Panc1 (cell line): ENCODE results near the gene TP73. TPM values are rescaled to one million over a fixed set of nuclear protein-coding genes. Genes with fewer than 3 reads are reported as not detected.

Experiments
- ATAC-seq: fragments of 200-7000 bp; cut with Tn5 transposase; 2 replicates; pipeline ENCODE4 v1.9.1; 2020; ENCODE audit warnings: mild to moderate bottlenecking, moderate library complexity
- BruUV-seq: library from RNA; stranded (reverse); fragments of 400-500 nt; replicated peaks from 2 replicates; lab custom pipeline; 2021; lab: Mats Ljungman, UMichigan
- CTCF ChIA-PET: fragments of 300-600 bp; sonication (Branson Sonifier 250); formaldehyde crosslinking; loops from one replicate; lab custom pipeline; 2022; ENCODE audit warnings: antibody characterized with exemption; lab: Charles Lee
- POLR2A ChIA-PET: fragments of 300-600 bp; sonication (Branson Sonifier 250); formaldehyde crosslinking; loops from one replicate; lab custom pipeline; 2022; ENCODE audit warnings: antibody characterized with exemption; lab: Charles Lee
- DNase-seq: peaks from one replicate; pipeline ENCODE4 v3.0.0-alpha.2; 2010; ENCODE audit warnings: low read depth, low spot score
- H3K27ac ChIP-seq: 2 replicates; pipeline ENCODE4 v1.5.1; 2011; ENCODE audit warnings: mild to moderate bottlenecking, low read length, inconsistent platforms
- H3K27me3 ChIP-seq: fragments of 200-500 bp; sonication (Bioruptor generic); 2 replicates; pipeline ENCODE4 v1.6.0; 2014; ENCODE audit warnings: low read length, inconsistent platforms; ENCODE audit not compliant: control insufficient read depth, insufficient read depth
- H3K36me3 ChIP-seq: fragments of 200-500 bp; sonication (Bioruptor generic); 2 replicates; pipeline ENCODE4 v1.5.1; 2014; ENCODE audit warnings: inconsistent platforms, mild to moderate bottlenecking, low read length, moderate library complexity; ENCODE audit not compliant: control insufficient read depth, insufficient read depth
- H3K4me1 ChIP-seq: 2 replicates; pipeline ENCODE4 v1.5.1; 2011; ENCODE audit warnings: inconsistent platforms, mild to moderate bottlenecking, low read length, moderate library complexity; ENCODE audit not compliant: control insufficient read depth, insufficient read depth
- H3K4me3 ChIP-seq, 2 experiments: 2 replicates each; pipeline ENCODE4 v1.5.1; 2011 to 2012; ENCODE audit warnings: low read depth in 2 of 2, low read length in 2 of 2, mild to moderate bottlenecking in 2 of 2, inconsistent platforms in 1 of 2, moderate library complexity in 1 of 2
- H3K9me3 ChIP-seq: fragments of 200-500 bp; sonication (Bioruptor generic); 2 replicates; pipeline ENCODE4 v1.5.1; 2014; ENCODE audit warnings: low read depth, mild to moderate bottlenecking, inconsistent platforms, low read length, moderate library complexity; ENCODE audit not compliant: control insufficient read depth, insufficient read depth
- CTCF ChIP-seq: fragments of 450-650 bp; IDR thresholded peaks from 2 replicates; pipeline ENCODE4 v1.5.1; 2017; ENCODE audit warnings: mild to moderate bottlenecking
- POLR2AphosphoS5 ChIP-seq: IDR thresholded peaks from 2 replicates; pipeline ENCODE4 v1.6.1; 2012; ENCODE audit warnings: mild to moderate bottlenecking, low read depth, low read length, moderate library complexity
- SIN3A ChIP-seq: IDR thresholded peaks from 2 replicates; pipeline ENCODE4 v1.6.1; 2012; ENCODE audit warnings: low read depth, mild to moderate bottlenecking, low read length, moderate library complexity, borderline replicate concordance; ENCODE audit not compliant: insufficient read depth
- TCF7L2 ChIP-seq: IDR thresholded peaks from 2 replicates; pipeline ENCODE4 v1.6.1; 2011; ENCODE audit warnings: mild to moderate bottlenecking, low read depth, low read length, inconsistent platforms
- in situ Hi-C: cut with HindIII; loops from 2 replicates; pipeline ENCODE4 v1.10.0; 2016; ENCODE audit warnings: low sequenced_read_pairs, low pct_unique_long_range_greater_than_20kb
- intact Hi-C: fragments of 100-400 bp; cut with micrococcal nuclease; formaldehyde crosslinking; loops from one replicate; pipeline ENCODE4 v1.10.0; 2022; ENCODE audit not compliant: unreplicated experiment
- total RNA-seq: library from RNA; stranded (reverse); gene quantifications from one replicate; pipeline ENCODE4 v1.2.1, GENCODE V29; 2021; ENCODE audit not compliant: unreplicated experiment
- TF ChIP-seq, protein P1 (sequence below), 2 experiments: IDR thresholded peaks; 2 replicates each; pipeline ENCODE4 v1.6.1; 2011 to 2012; ENCODE audit warnings: low read depth in 2 of 2, control low read depth in 1 of 2, low read length in 1 of 2, mild to moderate bottlenecking in 1 of 2, moderate library complexity in 1 of 2; ENCODE audit not compliant: insufficient read depth in 1 of 2

TP73 gene
- total RNA-seq, 1 experiment from 2014 or later: 4.7 TPM

DNA sequence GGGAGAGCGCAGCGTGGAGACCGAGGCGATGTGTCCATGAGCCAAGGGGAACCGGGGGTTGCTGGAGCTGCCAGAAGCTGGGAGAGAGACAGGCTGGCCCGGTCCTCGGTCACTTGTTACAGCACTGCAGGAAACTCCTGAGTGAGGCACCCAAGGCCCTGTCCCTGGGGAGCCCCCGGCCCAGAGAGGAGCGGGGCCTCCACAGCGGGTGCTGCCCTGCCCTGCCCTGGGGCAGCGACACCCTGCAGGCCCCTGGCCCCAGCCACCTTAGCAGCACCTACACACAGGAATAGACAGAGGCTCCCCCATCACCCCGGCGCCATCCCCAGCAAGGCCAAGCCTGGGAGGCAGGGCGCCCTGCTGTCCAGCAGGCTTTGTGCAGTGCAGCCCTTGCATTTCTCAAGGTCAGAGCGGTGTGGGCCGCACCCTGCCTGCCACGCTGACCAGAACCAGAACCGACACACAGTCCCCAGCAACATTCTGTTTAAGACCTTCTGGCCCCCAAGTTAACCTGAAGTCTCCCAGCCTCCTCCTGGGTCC is 34.4 kb upstream of the TP73 start:
- Histone ChIP-seq H3K27me3 (no peaks in the 10 kb centered on the region), H3K36me3 (no peaks in the 10 kb centered on the region), H3K9me3 (no peaks in the 10 kb centered on the region), H3K27ac (no peak overlapping the region), H3K4me3 (no peak overlapping the region), H3K4me1 (peaks cover 20% of the 10 kb centered on the region)
- intact Hi-C loops: loop anchor here (2.0 kb wide), 1 partner anchor 165 kb away; no protein-coding TSS in a partner anchor
- ChIA-PET POLR2A (no interaction called here), CTCF (interaction anchor here (1.0 to 1.4 kb wide), 4 partner anchors 51 to 165 kb away, joined by 3 to 8 read pairs (median 6); no protein-coding TSS in a partner anchor)
- no TSS peak for BruUV-seq
- TF ChIP-seq TCF7L2: no peak
- in situ Hi-C loops: no loop called here
- ATAC-seq (no peak), DNase-seq (no peak)

GRCh38 chr1:3618531-3618880 is 33.8 kb upstream of the TP73 start:
- Histone ChIP-seq H3K27ac (no peak overlapping the region), H3K36me3 (no peaks in the 10 kb centered on the region), H3K9me3 (no peaks in the 10 kb centered on the region), H3K4me3 (no peak overlapping the region), H3K27me3 (no peaks in the 10 kb centered on the region), H3K4me1 (peaks cover 17% of the 10 kb centered on the region)
- BruUV-seq: no TSS peak
- ATAC-seq: peak; percentile 20; the same call in 1 of the 2 replicates
- no peak for DNase-seq
- CTCF ChIA-PET: interaction anchor here (0.9 to 2.2 kb wide), 8 partner anchors 20 to 166 kb away, joined by 3 to 24 read pairs (median 10); no protein-coding TSS in a partner anchor
- in situ Hi-C loops: no loop called here
- no peak for TF ChIP-seq TCF7L2
- TF ChIP-seq CTCF: no peak
- TF ChIP-seq, protein P1, sequence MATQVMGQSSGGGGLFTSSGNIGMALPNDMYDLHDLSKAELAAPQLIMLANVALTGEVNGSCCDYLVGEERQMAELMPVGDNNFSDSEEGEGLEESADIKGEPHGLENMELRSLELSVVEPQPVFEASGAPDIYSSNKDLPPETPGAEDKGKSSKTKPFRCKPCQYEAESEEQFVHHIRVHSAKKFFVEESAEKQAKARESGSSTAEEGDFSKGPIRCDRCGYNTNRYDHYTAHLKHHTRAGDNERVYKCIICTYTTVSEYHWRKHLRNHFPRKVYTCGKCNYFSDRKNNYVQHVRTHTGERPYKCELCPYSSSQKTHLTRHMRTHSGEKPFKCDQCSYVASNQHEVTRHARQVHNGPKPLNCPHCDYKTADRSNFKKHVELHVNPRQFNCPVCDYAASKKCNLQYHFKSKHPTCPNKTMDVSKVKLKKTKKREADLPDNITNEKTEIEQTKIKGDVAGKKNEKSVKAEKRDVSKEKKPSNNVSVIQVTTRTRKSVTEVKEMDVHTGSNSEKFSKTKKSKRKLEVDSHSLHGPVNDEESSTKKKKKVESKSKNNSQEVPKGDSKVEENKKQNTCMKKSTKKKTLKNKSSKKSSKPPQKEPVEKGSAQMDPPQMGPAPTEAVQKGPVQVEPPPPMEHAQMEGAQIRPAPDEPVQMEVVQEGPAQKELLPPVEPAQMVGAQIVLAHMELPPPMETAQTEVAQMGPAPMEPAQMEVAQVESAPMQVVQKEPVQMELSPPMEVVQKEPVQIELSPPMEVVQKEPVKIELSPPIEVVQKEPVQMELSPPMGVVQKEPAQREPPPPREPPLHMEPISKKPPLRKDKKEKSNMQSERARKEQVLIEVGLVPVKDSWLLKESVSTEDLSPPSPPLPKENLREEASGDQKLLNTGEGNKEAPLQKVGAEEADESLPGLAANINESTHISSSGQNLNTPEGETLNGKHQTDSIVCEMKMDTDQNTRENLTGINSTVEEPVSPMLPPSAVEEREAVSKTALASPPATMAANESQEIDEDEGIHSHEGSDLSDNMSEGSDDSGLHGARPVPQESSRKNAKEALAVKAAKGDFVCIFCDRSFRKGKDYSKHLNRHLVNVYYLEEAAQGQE (IDR thresholded peaks at IDR 0.05; ENCODE audit: insufficient read depth in 1 of 2, low read depth in 2 of 2, low read length in 1 of 2): no peak
- no peak for TF ChIP-seq SIN3A
- no peak for TF ChIP-seq POLR2AphosphoS5
- POLR2A ChIA-PET: no interaction called here
- intact Hi-C loops: loop anchor here (2.0 kb wide), 1 partner anchor 166 kb away; no protein-coding TSS in a partner anchor
